GM18505 (cell line): ENCODE data around the gene SOX6.

Experiments
- ATAC-seq: cut with Tn5 transposase; IDR thresholded peaks from one replicate; pipeline ENCODE4 v1.9.1; 2021; ENCODE audit not compliant: unreplicated experiment
- POLR2A ChIP-seq: IDR thresholded peaks from 4 replicates; pipeline ENCODE4 v1.6.1; 2011; ENCODE audit warnings: borderline replicate concordance; ENCODE audit not compliant: insufficient read depth, insufficient read length; ENCODE audit errors: extremely low read depth

Gene SOX6

GRCh38 chr11:15972838-15973237 is 383.5 kb downstream of the SOX6 start:
- no peak for TF ChIP-seq POLR2A
- no peak for ATAC-seq

- TF ChIP-seq POLR2A = no peak
- ATAC-seq = no peak
Observed at GRCh38 chr11:15971215-15971546, 385.2 kb downstream of the SOX6 start.

- no peak for TF ChIP-seq POLR2A
- no peak for ATAC-seq
Observed at GRCh38 chr11:15970506-15971214, 385.7 kb downstream of the SOX6 start.

- no peak for ATAC-seq
- no peak for TF ChIP-seq POLR2A
Observed at GRCh38 chr11:15969701-15970329, 386.5 kb downstream of the SOX6 start.

GRCh38 chr11:15969281-15969680 is 387.1 kb downstream of the SOX6 start:
- TF ChIP-seq POLR2A = no peak
- ATAC-seq = peak; percentile 78

GRCh38 chr11:15968461-15969130 is 387.8 kb downstream of the SOX6 start:
- TF ChIP-seq POLR2A = no peak
- ATAC-seq = no peak

GRCh38 chr11:15967966-15968365 is 388.4 kb downstream of the SOX6 start:
- ATAC-seq = no peak
- no peak for TF ChIP-seq POLR2A

- ATAC-seq = no peak
- no peak for TF ChIP-seq POLR2A
Observed at GRCh38 chr11:15967166-15967565, 389.2 kb downstream of the SOX6 start.

- TF ChIP-seq POLR2A = no peak
- no peak for ATAC-seq
Observed at GRCh38 chr11:15965562-15966250, 390.6 kb downstream of the SOX6 start.

- no peak for TF ChIP-seq POLR2A
- ATAC-seq = no peak
Observed at GRCh38 chr11:15963266-15963665, 393.1 kb downstream of the SOX6 start.

- no peak for ATAC-seq
Observed at GRCh38 chr11:15958910-15959309, 397.4 kb downstream of the SOX6 start.

GRCh38 chr11:15957234-15957633 is 399.1 kb downstream of the SOX6 start:
- ATAC-seq = no peak
- no peak for TF ChIP-seq POLR2A

More at GRCh38 chr11:15958910-15959309, 397.4 kb downstream of the SOX6 start:
- TF ChIP-seq POLR2A = no peak

- TF ChIP-seq POLR2A = no peak
- no peak for ATAC-seq
Observed at GRCh38 chr11:15956302-15956701, 400.0 kb downstream of the SOX6 start.

- no peak for ATAC-seq
Observed at GRCh38 chr11:15955595-15955994, 400.8 kb downstream of the SOX6 start.

More at GRCh38 chr11:15955595-15955994, 400.8 kb downstream of the SOX6 start:
- no peak for TF ChIP-seq POLR2A
